Measurements from ENCODE around the gene GRID1.

DNA sequence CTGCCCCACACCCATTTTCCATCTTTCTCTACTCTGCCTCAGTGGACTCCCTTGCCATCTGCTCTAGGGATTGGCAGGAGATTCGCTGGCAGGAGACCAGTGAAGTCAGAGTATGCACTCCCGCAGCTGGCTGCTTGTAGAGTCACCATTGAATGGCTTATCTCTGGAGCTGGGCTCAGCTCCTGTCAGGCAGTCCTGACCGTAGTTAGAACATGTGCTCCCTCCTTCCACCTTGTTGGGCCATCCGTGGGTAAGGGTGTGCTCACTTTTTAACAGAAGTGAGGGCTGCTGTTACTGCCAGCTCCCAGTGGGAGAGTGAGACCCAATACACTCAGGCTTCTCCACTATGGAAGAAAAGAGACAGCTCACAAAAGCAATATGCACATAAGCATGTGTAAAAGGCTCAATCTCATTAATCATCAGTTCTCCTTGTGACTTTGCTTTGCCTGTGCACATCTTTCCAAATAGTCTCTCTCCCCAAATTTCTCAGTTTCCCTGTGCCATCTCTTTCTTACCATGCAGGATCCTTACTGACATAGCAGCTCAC, 773.3 kb downstream of the GRID1 start:
- no peak for TF ChIP-seq POLR2A (IDR thresholded peaks at IDR 0.05; ENCODE audit: low read depth, low read length)
- no peak for TF ChIP-seq PAX5 (IDR thresholded peaks at IDR 0.05; ENCODE audit: insufficient read depth, low read length, severe bottlenecking)
- no peak for TF ChIP-seq TAF1 (IDR thresholded peaks at IDR 0.05; ENCODE audit: low read depth, low read length)
- TF ChIP-seq POLR2AphosphoS5 (IDR thresholded peaks at IDR 0.05; ENCODE audit: low read depth, low read length) = no peak

All from GM12891 (cell line).